GM21515 (cell line): ENCODE measurements around the gene COMMD9.

ENCODE experiments used
- ATAC-seq: cut with Tn5 transposase; IDR thresholded peaks from one replicate; pipeline ENCODE4 v1.9.1; 2021; ENCODE audit not compliant: unreplicated experiment

The COMMD9 gene

DNA sequence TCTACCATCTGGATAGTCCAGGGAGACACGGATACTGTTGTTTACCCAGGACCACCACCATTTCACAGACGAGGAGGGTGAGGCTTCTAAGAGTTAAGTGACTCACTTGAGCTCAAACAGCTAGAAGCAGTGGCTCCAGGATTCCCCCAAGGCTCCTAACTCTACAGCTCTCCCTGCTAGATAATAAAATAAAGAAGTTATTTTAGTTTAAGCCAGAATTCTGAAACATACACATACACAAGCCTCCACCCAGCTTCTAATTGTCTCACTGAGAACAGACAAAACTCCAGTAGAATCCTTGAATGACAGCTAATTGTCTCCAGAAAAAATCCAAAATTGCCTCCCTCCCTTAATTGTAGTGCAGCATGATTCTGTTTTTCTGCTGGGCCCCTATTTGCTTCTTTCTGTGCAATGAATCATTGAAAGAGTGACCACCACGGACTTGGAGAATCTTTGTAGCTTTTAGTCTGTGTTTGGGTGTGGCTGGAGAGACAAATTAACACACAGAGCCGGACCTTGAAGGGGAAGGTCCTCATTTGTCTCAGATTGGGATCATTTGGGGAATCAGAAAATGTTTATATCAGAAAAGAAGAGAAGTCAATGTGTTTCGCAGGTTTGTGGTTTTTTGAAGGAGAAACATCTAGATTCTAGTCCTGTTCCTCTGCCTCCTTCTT is 64.9 kb downstream of the COMMD9 start:
- ATAC-seq, result no peak

DNA sequence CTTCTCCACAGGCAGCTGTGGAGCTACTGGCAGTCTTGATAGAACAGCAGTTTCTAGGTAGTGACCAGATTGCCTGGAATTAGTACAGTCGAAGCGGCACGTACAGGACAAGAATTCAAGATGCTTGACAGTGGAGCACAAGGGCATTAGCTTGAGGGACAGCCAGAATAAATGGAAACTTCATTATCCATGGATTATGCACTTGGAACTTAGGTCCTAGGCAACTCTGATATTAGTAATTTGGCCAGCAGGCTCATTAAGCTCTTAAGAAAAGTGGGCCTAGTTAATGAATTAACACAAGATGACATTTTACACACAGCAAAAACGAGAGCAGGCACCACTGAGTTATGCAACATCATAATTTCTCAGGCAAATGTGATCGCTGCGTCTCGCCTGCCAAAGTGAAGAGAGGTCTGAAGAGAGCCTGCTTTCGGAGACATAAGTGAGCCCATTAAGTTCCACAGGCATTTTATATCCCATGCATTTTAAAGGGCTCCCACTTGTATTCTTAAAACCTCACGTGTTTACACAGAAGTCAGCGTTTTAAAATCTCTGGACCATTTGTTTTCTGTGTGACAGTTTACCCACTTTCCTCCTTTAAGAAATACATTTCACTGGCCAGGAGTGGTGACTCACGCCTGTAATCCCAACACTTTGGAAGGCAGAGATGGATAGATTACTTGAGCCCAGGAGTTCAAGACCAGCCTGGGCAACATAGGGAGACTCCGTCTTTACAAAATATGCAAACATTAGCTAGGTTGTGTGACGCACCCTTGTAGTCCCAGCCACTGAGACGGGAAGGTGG is 66.2 kb downstream of the COMMD9 start:
- no peak for ATAC-seq
